H7 (cell line): ENCODE results near the gene ARHGAP1. TPM values are rescaled to one million over a fixed set of nuclear protein-coding genes. Genes with fewer than 3 reads are reported as not detected.
A peak's percentile ranks its signal among the peaks of the same experiment; 100 is the strongest.

ENCODE experiments used
- DNase-seq: peaks from one replicate; pipeline ENCODE4 v3.0.0; 2012
- H3K27me3 ChIP-seq: 2 replicates; pipeline ENCODE4 v1.6.0; 2011; ENCODE audit warnings: mild to moderate bottlenecking, low read length; ENCODE audit not compliant: control insufficient read depth, insufficient read depth
- H3K36me3 ChIP-seq: replicated peaks from 2 replicates; pipeline ENCODE4 v1.5.1; 2011; ENCODE audit warnings: low read length; ENCODE audit not compliant: control insufficient read depth, insufficient read depth
- H3K4me3 ChIP-seq: 2 replicates; pipeline ENCODE4 v1.5.1; 2011; ENCODE audit warnings: low read depth, mild to moderate bottlenecking, control low read depth, low read length, moderate library complexity; ENCODE audit not compliant: insufficient read depth
- total RNA-seq: library from RNA; depleted of rRNA; stranded (reverse); fragments of >200 nt; shearing (Covaris generic); gene quantifications from 2 replicates; pipeline ENCODE4 v1.2.3, GENCODE V29; 2014; rRNA removed

ARHGAP1 gene
- total RNA-seq = 27.5 and 30.8 TPM in 2 replicates

GRCh38 chr11:46700241-46701077 is at the start of gene ARHGAP1, which contains the start of gene ZNF408:
ARHGAP1 (minus strand) TSS chr11:46700619; CDS start chr11:46696107, 4,512 bp downstream.
ZNF408 (plus strand) TSS chr11:46701031; CDS start chr11:46701048, 17 bp downstream.
- peaks cover 19% of the 10 kb centered on the region for H3K36me3 ChIP-seq
- peak within 1 kb of the TSS; percentile 80 for H3K4me3 ChIP-seq
- peak; percentile 97 for DNase-seq
- H3K27me3 ChIP-seq = no peaks in the 10 kb centered on the region

DNA sequence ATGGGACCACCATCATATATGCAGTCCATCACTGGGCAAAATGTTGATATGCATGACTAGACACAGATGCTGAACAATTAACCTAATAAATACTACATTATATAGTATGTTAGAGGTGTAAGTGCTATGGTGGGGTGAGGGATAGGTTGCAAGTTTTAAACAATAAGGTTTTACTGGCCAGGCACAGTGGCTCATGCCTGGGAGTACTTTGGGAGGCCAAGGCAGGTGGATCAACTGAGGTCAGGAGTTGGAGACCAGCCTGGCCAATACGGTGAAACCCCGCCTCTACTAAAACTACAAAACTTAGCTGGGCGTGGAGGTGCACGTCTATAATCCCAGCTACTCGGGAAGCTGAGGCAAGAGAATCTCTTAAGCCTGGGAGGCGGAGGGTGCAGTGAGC is 46.7 kb upstream of the ARHGAP1 start:
- DNase-seq = no peak
- H3K36me3 ChIP-seq = peaks cover 52% of the 10 kb centered on the region

DNA sequence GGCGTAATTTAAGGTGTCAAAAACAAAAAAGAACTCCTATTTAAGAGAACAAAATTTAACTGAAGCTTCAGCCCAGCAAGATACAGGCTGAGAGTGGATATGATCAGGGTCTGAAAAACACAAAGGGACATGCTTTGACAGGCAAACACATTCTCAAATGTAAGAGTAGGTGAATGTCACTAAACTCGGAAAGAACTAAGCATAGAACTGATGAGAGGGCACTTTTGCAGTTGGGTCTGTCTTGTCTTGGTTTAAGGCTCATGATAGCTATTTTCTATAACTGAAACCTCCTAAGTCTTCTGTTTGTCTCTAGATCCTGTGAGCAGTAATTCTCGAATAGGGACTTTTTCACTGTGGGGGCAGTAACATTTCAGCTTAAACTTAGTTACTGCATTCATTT is 45.6 kb upstream of the ARHGAP1 start:
- H3K4me3 ChIP-seq = no peak overlapping the region
- no peaks in the 10 kb centered on the region for H3K27me3 ChIP-seq
- peaks cover 50% of the 10 kb centered on the region for H3K36me3 ChIP-seq
- no peak for DNase-seq

More for the DNA sequence above, 46.7 kb upstream of the ARHGAP1 start:
- Histone ChIP-seq H3K27me3 (no peaks in the 10 kb centered on the region), H3K4me3 (no peak overlapping the region)

GRCh38 chr11:46745328-46745727 is 44.9 kb upstream of the ARHGAP1 start:
- DNase-seq = no peak
- no peaks in the 10 kb centered on the region for H3K27me3 ChIP-seq
- H3K4me3 ChIP-seq = no peak overlapping the region
- H3K36me3 ChIP-seq = peaks cover 44% of the 10 kb centered on the region

- Histone ChIP-seq H3K27me3 (no peaks in the 10 kb centered on the region), H3K36me3 (peaks cover 39% of the 10 kb centered on the region), H3K4me3 (no peak overlapping the region)
- no peak for DNase-seq
Observed at GRCh38 chr11:46743693-46744339, 43.4 kb upstream of the ARHGAP1 start.

- Histone ChIP-seq H3K27me3 (no peaks in the 10 kb centered on the region), H3K4me3 (no peak overlapping the region), H3K36me3 (peaks cover 38% of the 10 kb centered on the region)
- DNase-seq = no peak
Observed at GRCh38 chr11:46743043-46743442, 42.6 kb upstream of the ARHGAP1 start.

DNA sequence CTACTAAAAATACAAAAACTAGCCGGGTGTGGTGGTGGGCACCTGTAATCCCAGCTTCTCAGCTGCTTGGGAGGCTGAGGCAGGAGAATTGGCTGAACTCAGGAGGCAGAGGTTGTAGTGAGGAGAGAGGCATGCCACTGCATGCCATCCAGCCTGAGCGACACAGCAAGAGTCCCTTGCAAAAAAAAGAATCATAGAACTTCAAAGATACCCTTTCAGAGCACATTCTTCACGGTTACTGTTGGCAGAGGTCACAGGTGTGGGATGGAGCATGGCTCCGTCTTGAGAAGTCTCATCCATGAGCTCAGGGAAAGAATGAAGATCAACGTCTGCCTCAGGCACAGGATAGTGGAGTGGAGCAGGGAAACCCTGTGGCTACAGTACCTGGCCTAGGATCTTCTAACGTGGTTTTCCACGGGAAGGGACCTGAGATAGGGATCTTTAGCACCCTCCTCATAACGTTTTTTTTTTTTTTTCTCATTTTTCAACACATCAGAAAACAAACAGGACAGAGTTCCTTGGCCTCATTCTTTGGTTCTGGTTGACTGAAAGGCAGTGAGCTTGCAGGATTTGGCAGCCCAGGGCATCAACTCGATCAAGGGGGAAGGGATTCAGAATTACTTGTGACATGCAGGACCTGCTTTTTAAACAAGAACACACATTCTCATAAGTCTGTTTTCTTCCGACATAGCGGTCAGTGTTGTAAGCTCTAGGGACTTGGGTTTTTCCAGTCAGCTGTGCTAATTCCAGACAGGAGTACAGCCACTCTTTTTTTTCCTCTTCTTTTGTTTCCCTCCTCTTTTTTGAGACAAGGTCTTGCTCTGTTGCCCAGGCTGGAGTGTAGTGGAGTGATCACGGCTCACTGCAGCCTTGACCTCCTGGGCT is 41.4 kb upstream of the ARHGAP1 start:
- H3K36me3 ChIP-seq = peaks cover 34% of the 10 kb centered on the region

DNA sequence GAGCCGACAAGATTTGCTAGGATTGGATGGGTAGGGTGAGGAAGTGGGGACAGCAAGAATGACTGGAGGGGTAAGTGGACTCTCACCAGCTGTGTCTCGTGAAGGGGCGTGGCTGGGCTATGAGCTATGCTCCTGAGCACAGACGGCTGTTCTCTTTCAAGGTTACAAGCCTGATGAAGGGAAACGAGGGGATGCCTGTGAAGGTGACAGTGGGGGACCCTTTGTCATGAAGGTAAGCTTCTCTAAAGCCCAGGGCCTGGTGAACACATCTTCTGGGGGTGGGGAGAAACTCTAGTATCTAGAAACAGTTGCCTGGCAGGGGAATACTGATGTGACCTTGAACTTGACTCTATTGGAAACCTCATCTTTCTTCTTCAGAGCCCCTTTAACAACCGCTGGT is 38.5 kb upstream of the ARHGAP1 start:
- peak; percentile 49 for DNase-seq
- H3K4me3 ChIP-seq = no peak overlapping the region
- no peaks in the 10 kb centered on the region for H3K27me3 ChIP-seq
- H3K36me3 ChIP-seq = peaks cover 13% of the 10 kb centered on the region

More for the DNA sequence above, 41.4 kb upstream of the ARHGAP1 start:
- Histone ChIP-seq H3K4me3 (no peak overlapping the region), H3K27me3 (no peaks in the 10 kb centered on the region)
- DNase-seq = no peak

DNA sequence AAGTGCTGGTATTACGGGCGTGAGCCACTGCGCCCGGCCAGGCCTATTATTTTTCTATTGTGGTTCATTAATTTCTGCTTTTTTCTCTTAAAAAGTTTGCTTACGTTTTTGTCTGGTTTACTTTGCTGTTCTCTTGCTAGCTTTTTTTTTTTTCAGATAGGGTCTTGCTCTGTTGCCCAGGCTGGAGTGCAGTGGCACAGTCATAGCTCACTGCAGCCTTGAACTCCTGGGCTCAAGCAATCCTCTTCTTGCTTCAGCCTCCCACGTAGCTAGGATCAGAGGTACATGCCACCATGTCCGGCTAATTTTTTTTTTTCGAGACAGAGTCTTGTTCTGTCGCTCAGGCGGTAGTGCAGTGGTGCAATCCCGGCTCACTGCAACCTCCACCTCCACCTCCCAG is 37.3 kb upstream of the ARHGAP1 start:
- H3K36me3 ChIP-seq = peaks cover 6% of the 10 kb centered on the region
- DNase-seq = no peak
- no peaks in the 10 kb centered on the region for H3K27me3 ChIP-seq
- H3K4me3 ChIP-seq = no peak overlapping the region

DNA sequence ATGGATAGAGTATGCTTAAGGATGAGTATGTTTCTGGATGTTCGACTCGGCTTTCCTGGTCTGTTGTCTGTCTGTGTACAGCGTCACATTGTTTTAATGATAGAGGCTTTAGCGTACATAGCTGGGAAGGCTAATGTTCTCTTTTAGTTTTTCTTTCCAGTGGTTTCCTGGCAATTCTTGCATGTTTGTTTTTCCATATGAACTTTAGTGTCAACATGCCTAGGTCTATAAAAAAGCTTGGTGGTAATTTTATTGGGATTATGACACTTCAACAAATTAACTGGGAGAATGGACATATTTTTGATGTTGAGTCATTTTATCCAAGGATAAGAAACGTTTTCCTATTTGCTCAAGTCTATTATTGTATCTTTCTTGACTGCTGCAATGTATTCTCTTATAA is 36.2 kb upstream of the ARHGAP1 start:
- DNase-seq = no peak
- Histone ChIP-seq H3K27me3 (no peaks in the 10 kb centered on the region), H3K36me3 (no peaks in the 10 kb centered on the region; the same call in 1 of the 2 replicates), H3K4me3 (no peak overlapping the region)

GRCh38 chr11:46736146-46736545 is 35.7 kb upstream of the ARHGAP1 start:
- Histone ChIP-seq H3K27me3 (no peaks in the 10 kb centered on the region), H3K36me3 (no peaks in the 10 kb centered on the region; the same call in 1 of the 2 replicates), H3K4me3 (no peak overlapping the region)
- DNase-seq = no peak

DNA sequence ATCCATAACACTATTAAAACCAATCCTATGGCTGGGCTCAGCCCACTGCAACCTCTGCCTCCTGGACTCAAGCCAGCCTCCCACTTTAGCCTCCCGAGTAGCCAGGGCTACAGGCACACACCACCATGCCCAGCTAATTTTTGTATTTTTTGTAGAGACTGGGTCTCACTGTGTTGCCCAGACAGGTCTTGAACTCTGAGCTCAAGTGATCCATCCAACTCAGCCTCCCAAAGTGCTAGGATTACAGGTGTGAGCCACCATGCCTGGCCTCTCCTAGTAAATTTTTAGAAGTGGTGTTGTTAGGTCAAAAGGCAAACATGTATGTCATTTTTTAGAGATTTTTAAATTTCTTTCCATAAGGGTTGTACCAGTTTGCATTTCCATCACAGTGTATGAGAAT is 32.8 kb upstream of the ARHGAP1 start:
- Histone ChIP-seq H3K4me3 (no peak overlapping the region), H3K27me3 (no peaks in the 10 kb centered on the region), H3K36me3 (no peaks in the 10 kb centered on the region)
- no peak for DNase-seq

GRCh38 chr11:46731545-46731944 is 31.1 kb upstream of the ARHGAP1 start:
- H3K4me3 ChIP-seq = no peak overlapping the region
- no peak for DNase-seq
- no peaks in the 10 kb centered on the region for H3K27me3 ChIP-seq
- no peaks in the 10 kb centered on the region for H3K36me3 ChIP-seq
